Measurements from ENCODE around the gene CHST1. TPM values are rescaled to one million over a fixed set of nuclear protein-coding genes. Genes with fewer than 3 reads are reported as not detected.

The CHST1 gene
- total RNA-seq, 1 experiment from 2014 or later = not detected

GRCh38 chr11:45704133-45704532, 38.7 kb upstream of the CHST1 start:
- BruUV-seq (replicated peaks) = no TSS peak
- Histone ChIP-seq H3K4me3 (ENCODE audit: low read length) (no peak overlapping the region), H3K36me3 (ENCODE audit: low read depth, low read length) (no peaks in the 10 kb centered on the region), H3K9me2 (replicated peaks; ENCODE audit: low read length) (no peaks in the 10 kb centered on the region), H3K79me2 (ENCODE audit: low read length) (no peaks in the 10 kb centered on the region), H3K4me1 (ENCODE audit: insufficient read depth, low read length) (no peaks in the 10 kb centered on the region), H3K27me3 (ENCODE audit: low read length) (peaks cover 75% of the 10 kb centered on the region), H3F3A (ENCODE audit: low read length, unreplicated experiment) (no peaks in the 10 kb centered on the region), H3K27ac (ENCODE audit: low read length) (no peak overlapping the region), H3K9ac (ENCODE audit: low read length) (no peak overlapping the region), H3K4me2 (ENCODE audit: low read length) (no peak overlapping the region), H4K20me1 (ENCODE audit: low read length) (no peaks in the 10 kb centered on the region), H2AFZ (ENCODE audit: low read length) (no peak overlapping the region), H3K9me3 (ENCODE audit: low read length) (no peaks in the 10 kb centered on the region)
- ChIA-PET CTCF (no interaction called here), POLR2A (ENCODE audit: unreplicated experiment) (no interaction called here)
- intact Hi-C loops (cut with micrococcal nuclease) = no loop called here
- DNase-seq (no peak), ATAC-seq (no peak)
- no peak for TF ChIP-seq EZH2 (IDR thresholded peaks at IDR 0.05; ENCODE audit: low read length, unreplicated experiment)
- TF ChIP-seq CTCF (conservative IDR thresholded peaks at IDR 0.05; ENCODE audit: low read depth, low read length) = no peak
- TF ChIP-seq EZH2phosphoT487 (IDR thresholded peaks at IDR 0.05; ENCODE audit: borderline replicate concordance, low read length) = no peak

GRCh38 chr11:45702511-45702910, 37.1 kb upstream of the CHST1 start:
- Histone ChIP-seq H3K27ac (ENCODE audit: low read length) (no peak overlapping the region), H3K36me3 (ENCODE audit: low read depth, low read length) (no peaks in the 10 kb centered on the region), H3K4me3 (ENCODE audit: low read length) (no peak overlapping the region), H3F3A (ENCODE audit: low read length, unreplicated experiment) (no peaks in the 10 kb centered on the region), H3K4me1 (ENCODE audit: insufficient read depth, low read length) (no peaks in the 10 kb centered on the region), H3K9me3 (ENCODE audit: low read length) (no peaks in the 10 kb centered on the region), H3K4me2 (ENCODE audit: low read length) (no peak overlapping the region), H3K9me2 (replicated peaks; ENCODE audit: low read length) (no peaks in the 10 kb centered on the region), H3K79me2 (ENCODE audit: low read length) (no peaks in the 10 kb centered on the region), H3K9ac (ENCODE audit: low read length) (no peak overlapping the region), H4K20me1 (ENCODE audit: low read length) (no peaks in the 10 kb centered on the region), H2AFZ (ENCODE audit: low read length) (no peak overlapping the region), H3K27me3 (ENCODE audit: low read length) (peaks cover 68% of the 10 kb centered on the region)
- BruUV-seq (replicated peaks) = no TSS peak
- intact Hi-C loops (cut with micrococcal nuclease) = no loop called here
- DNase-seq (no peak), ATAC-seq (no peak)
- ChIA-PET POLR2A (ENCODE audit: unreplicated experiment) (no interaction called here), CTCF (no interaction called here)
- TF ChIP-seq CTCF (conservative IDR thresholded peaks at IDR 0.05; ENCODE audit: low read depth, low read length) (no peak), EZH2phosphoT487 (IDR thresholded peaks at IDR 0.05; ENCODE audit: borderline replicate concordance, low read length) (no peak), EZH2 (IDR thresholded peaks at IDR 0.05; ENCODE audit: low read length, unreplicated experiment) (no peak)

GRCh38 chr11:45698777-45699497, 33.5 kb upstream of the CHST1 start:
- no peak for TF ChIP-seq CTCF (conservative IDR thresholded peaks at IDR 0.05; ENCODE audit: low read depth, low read length)
- Histone ChIP-seq H3K4me1 (ENCODE audit: insufficient read depth, low read length) (no peaks in the 10 kb centered on the region), H3K4me2 (ENCODE audit: low read length) (no peak overlapping the region), H3K9me3 (ENCODE audit: low read length) (no peaks in the 10 kb centered on the region), H3K9me2 (replicated peaks; ENCODE audit: low read length) (no peaks in the 10 kb centered on the region), H3K27ac (ENCODE audit: low read length) (no peak overlapping the region), H3K4me3 (ENCODE audit: low read length) (no peak overlapping the region), H3K9ac (ENCODE audit: low read length) (no peak overlapping the region), H3F3A (ENCODE audit: low read length, unreplicated experiment) (no peaks in the 10 kb centered on the region), H3K27me3 (ENCODE audit: low read length) (peaks cover 79% of the 10 kb centered on the region), H4K20me1 (ENCODE audit: low read length) (no peaks in the 10 kb centered on the region), H2AFZ (ENCODE audit: low read length) (no peak overlapping the region), H3K36me3 (ENCODE audit: low read depth, low read length) (no peaks in the 10 kb centered on the region), H3K79me2 (ENCODE audit: low read length) (no peaks in the 10 kb centered on the region)
- no peak for DNase-seq
- CTCF ChIA-PET = no interaction called here
- POLR2A ChIA-PET (ENCODE audit: unreplicated experiment) = no interaction called here
- no TSS peak for BruUV-seq (replicated peaks)
- intact Hi-C loops (cut with micrococcal nuclease) = no loop called here
- no peak for ATAC-seq

Data from PC-3 (cell line).